HG03378 (cell line): ENCODE data around the gene ALKBH7.

ENCODE experiments used
- ATAC-seq: cut with Tn5 transposase; IDR thresholded peaks from one replicate; pipeline ENCODE4 v1.9.1; 2021; ENCODE audit warnings: mild to moderate bottlenecking, moderate library complexity; ENCODE audit not compliant: unreplicated experiment

Gene ALKBH7

GRCh38 chr19:6423499-6424194 is 51.1 kb downstream of the ALKBH7 start:
- ATAC-seq, result no peak

GRCh38 chr19:6424195-6424938 is 51.8 kb downstream of the ALKBH7 start, which contains the start of gene KHSRP:
KHSRP (minus strand) TSS chr19:6424811; CDS start chr19:6424701, 110 bp downstream.
- no peak for ATAC-seq
